ENCODE results near the gene ATP7B. TPM values are rescaled to one million over a fixed set of nuclear protein-coding genes. Genes with fewer than 3 reads are reported as not detected.
A peak's percentile ranks its signal among the peaks of the same experiment; 100 is the strongest.

The ATP7B gene
- total and polyA plus RNA-seq, 2 of the 4 experiments (the other 2 are of a cell fraction) = 2.7 to 2.9 TPM

DNA sequence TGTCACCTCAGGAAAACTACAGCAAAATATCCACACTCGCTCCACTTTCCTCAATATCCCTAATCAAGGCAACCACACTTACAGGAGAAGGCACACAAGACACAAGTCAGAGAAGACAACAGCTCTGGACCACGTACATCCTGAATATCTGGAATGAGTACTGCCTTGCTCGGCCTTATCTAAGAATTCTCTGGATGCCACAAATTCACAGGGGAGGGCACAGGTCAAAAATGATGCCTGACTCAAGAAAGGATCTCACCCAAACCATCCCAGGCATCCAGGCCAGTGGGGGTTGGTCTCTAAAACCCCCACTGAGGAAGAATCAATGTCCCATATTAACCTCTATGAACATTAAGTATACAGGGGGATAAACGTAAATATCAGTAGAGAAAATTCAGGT lies 29.9 kb downstream of the ATP7B start:
- TF ChIP-seq, protein P1, sequence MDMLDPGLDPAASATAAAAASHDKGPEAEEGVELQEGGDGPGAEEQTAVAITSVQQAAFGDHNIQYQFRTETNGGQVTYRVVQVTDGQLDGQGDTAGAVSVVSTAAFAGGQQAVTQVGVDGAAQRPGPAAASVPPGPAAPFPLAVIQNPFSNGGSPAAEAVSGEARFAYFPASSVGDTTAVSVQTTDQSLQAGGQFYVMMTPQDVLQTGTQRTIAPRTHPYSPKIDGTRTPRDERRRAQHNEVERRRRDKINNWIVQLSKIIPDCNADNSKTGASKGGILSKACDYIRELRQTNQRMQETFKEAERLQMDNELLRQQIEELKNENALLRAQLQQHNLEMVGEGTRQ (IDR thresholded peaks at IDR 0.05; ENCODE audit: low read depth, low read length) = no peak
- no peak for TF ChIP-seq CHD1 (IDR thresholded peaks at IDR 0.05; ENCODE audit: low read depth, low read length)
- TF ChIP-seq, protein P2, sequence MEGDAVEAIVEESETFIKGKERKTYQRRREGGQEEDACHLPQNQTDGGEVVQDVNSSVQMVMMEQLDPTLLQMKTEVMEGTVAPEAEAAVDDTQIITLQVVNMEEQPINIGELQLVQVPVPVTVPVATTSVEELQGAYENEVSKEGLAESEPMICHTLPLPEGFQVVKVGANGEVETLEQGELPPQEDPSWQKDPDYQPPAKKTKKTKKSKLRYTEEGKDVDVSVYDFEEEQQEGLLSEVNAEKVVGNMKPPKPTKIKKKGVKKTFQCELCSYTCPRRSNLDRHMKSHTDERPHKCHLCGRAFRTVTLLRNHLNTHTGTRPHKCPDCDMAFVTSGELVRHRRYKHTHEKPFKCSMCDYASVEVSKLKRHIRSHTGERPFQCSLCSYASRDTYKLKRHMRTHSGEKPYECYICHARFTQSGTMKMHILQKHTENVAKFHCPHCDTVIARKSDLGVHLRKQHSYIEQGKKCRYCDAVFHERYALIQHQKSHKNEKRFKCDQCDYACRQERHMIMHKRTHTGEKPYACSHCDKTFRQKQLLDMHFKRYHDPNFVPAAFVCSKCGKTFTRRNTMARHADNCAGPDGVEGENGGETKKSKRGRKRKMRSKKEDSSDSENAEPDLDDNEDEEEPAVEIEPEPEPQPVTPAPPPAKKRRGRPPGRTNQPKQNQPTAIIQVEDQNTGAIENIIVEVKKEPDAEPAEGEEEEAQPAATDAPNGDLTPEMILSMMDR (conservative IDR thresholded peaks at IDR 0.05; ENCODE audit: low read depth, low read length) = no peak
- TF ChIP-seq BHLHE40 (IDR thresholded peaks at IDR 0.05; ENCODE audit: low read depth, low read length) = no peak
- Histone ChIP-seq H3K4me2 (ENCODE audit: low read depth, low read length) (no peak overlapping the region; the same call in 1 of the 2 replicates), H2AFZ (replicated peaks; ENCODE audit: low read length, poor library complexity) (no peak overlapping the region), H2BK15ac (ENCODE audit: low read depth, low read length) (no peak overlapping the region), H2AK9ac (replicated peaks; ENCODE audit: low read depth, low read length, poor library complexity) (no peak overlapping the region), H3K79me1 (ENCODE audit: low read depth in 1 of 2, low read length in 2 of 2) (no peaks in the 10 kb centered on the region), H3K27ac (ENCODE audit: insufficient read depth, low read length) (no peak overlapping the region), H3K56ac (ENCODE audit: extremely low read depth, insufficient read depth, low read length) (no peak overlapping the region), H3K27me3 (ENCODE audit: control insufficient read depth, insufficient read depth, low read length) (peaks cover 3% of the 10 kb centered on the region; the same call in 1 of the 2 replicates), H2BK20ac (ENCODE audit: low read depth, low read length) (no peak overlapping the region), H3K4ac (ENCODE audit: low read depth, low read length) (no peak overlapping the region), H3K18ac (ENCODE audit: low read depth, low read length) (no peak overlapping the region), H3K4me3 (ENCODE audit: insufficient read depth, low read depth, low read length) (no peak overlapping the region), H4K5ac (ENCODE audit: low read depth, low read length) (no peak overlapping the region), H3K4me1 (ENCODE audit: control insufficient read depth, insufficient read depth, low read length) (peaks cover 2% of the 10 kb centered on the region; the same call in 1 of the 2 replicates), H4K8ac (ENCODE audit: low read depth in 2 of 2, low read length in 2 of 2) (no peak overlapping the region), H3K9me3 (ENCODE audit: control insufficient read depth, insufficient read depth, low read length) (no peaks in the 10 kb centered on the region), H2BK5ac (ENCODE audit: low read depth, low read length, poor library complexity, severe bottlenecking) (no peak overlapping the region), H3K36me3 (ENCODE audit: control insufficient read depth, insufficient read depth, low read length) (no peaks in the 10 kb centered on the region), H3K23ac (ENCODE audit: low read depth, low read length) (no peak overlapping the region), H4K91ac (ENCODE audit: insufficient read depth, low read depth, low read length) (no peak overlapping the region), H2AK5ac (ENCODE audit: low read depth, low read length) (no peak overlapping the region), H2BK120ac (ENCODE audit: low read depth, low read length) (no peak overlapping the region), H3K14ac (replicated peaks; ENCODE audit: low read depth, low read length) (no peak overlapping the region), H3K9ac (ENCODE audit: low read depth, low read length) (no peak overlapping the region), H4K20me1 (ENCODE audit: insufficient read depth, low read length) (no peaks in the 10 kb centered on the region), H3K9me1 (ENCODE audit: insufficient read depth, low read length) (no peaks in the 10 kb centered on the region)
- in situ Hi-C loops (cut with MboI; ENCODE audit: low sequenced_read_pairs) (loop anchor here (5.0 kb wide), 1 partner anchor 71 kb away; no protein-coding TSS in a partner anchor), intact Hi-C loops (cut with micrococcal nuclease) (no loop called here), dilution Hi-C loops (cut with HindIII; ENCODE audit: low sequenced_read_pairs, unreplicated experiment) (no loop called here)
- ChIA-PET POLR2A (ENCODE audit: unreplicated experiment) (no interaction called here), CTCF (no interaction called here)
- 86% methylated on average over 1 of the region's 4 CpGs; no CpG with 5 or more reads in 1 of the 2 experiments for WGBS, 2 experiments (ENCODE audit: extremely low coverage in 2 of 2, insufficient read length in 1 of 2)
- ATAC-seq (ENCODE audit: low read depth) = peak; percentile 78
- no TSS peak for BruUV-seq (replicated peaks)
- no peak for DNase-seq

All from IMR-90 (cell line).